Hepatocyte (in vitro differentiated cells): ENCODE measurements around the gene ZNF254. TPM values are rescaled to one million over a fixed set of nuclear protein-coding genes. Genes with fewer than 3 reads are reported as not detected.

Experiments used
- DNase-seq: peaks from one replicate; pipeline ENCODE4 v3.0.0-alpha.2; 2016; ENCODE audit warnings: low spot score
- H2AFZ ChIP-seq: fragments of 200-600 bp; sonication (generic); 2 replicates; pipeline ENCODE4 v1.6.0; 2016; ENCODE audit warnings: antibody characterized with exemption, mild to moderate bottlenecking
- H3K27ac ChIP-seq: fragments of 200-600 bp; sonication (generic); 2 replicates; pipeline ENCODE4 v1.5.1; 2016; ENCODE audit warnings: mild to moderate bottlenecking
- H3K27me3 ChIP-seq: fragments of 200-600 bp; sonication (generic); 2 replicates; pipeline ENCODE4 v1.6.1; 2016
- H3K36me3 ChIP-seq: fragments of 200-600 bp; sonication (generic); replicated peaks from 2 replicates; pipeline ENCODE4 v1.5.1; 2016; ENCODE audit warnings: low read depth; ENCODE audit not compliant: insufficient read depth
- H3K4me1 ChIP-seq: fragments of 200-600 bp; sonication (generic); 2 replicates; pipeline ENCODE4 v1.5.1; 2016; ENCODE audit warnings: mild to moderate bottlenecking, moderate library complexity; ENCODE audit not compliant: insufficient read depth
- H3K4me2 ChIP-seq: fragments of 200-600 bp; sonication (generic); 2 replicates; pipeline ENCODE4 v1.6.0; 2016
- H3K4me3 ChIP-seq: fragments of 200-600 bp; sonication (generic); 2 replicates; pipeline ENCODE4 v1.5.1; 2016; ENCODE audit warnings: mild to moderate bottlenecking
- H3K79me2 ChIP-seq: fragments of 200-600 bp; sonication (generic); 2 replicates; pipeline ENCODE4 v1.6.0; 2017; ENCODE audit warnings: mild to moderate bottlenecking
- H3K9me2 ChIP-seq: fragments of 200-600 bp; sonication (generic); replicated peaks from 2 replicates; pipeline ENCODE4 v1.6.0; 2017; ENCODE audit warnings: mild to moderate bottlenecking; ENCODE audit not compliant: insufficient read depth
- H3K9me3 ChIP-seq: fragments of 200-600 bp; sonication (generic); 2 replicates; pipeline ENCODE4 v1.5.1; 2016; ENCODE audit warnings: low read depth, mild to moderate bottlenecking
- H4K20me1 ChIP-seq: fragments of 200-600 bp; sonication (generic); 2 replicates; pipeline ENCODE4 v1.6.0; 2016; ENCODE audit warnings: mild to moderate bottlenecking; ENCODE audit not compliant: insufficient read depth, poor library complexity, severe bottlenecking
- CTCF ChIP-seq: fragments of 200-600 bp; sonication (generic); IDR thresholded peaks from 2 replicates; pipeline ENCODE4 v1.5.1; 2016; ENCODE audit warnings: antibody characterized with exemption, mild to moderate bottlenecking; ENCODE audit not compliant: poor library complexity
- EZH2 ChIP-seq: fragments of 200-600 bp; sonication (generic); IDR thresholded peaks from 2 replicates; pipeline ENCODE4 v1.6.1; 2016; ENCODE audit warnings: antibody characterized with exemption, mild to moderate bottlenecking, borderline replicate concordance
- EZH2phosphoT487 ChIP-seq: fragments of 200-600 bp; sonication (generic); IDR thresholded peaks from one replicate; pipeline ENCODE4 v1.6.1; 2018; ENCODE audit warnings: antibody characterized with exemption, mild to moderate bottlenecking, low read depth, moderate library complexity; ENCODE audit not compliant: unreplicated experiment, severe bottlenecking
- WGBS: methylation state at CpG from one replicate; pipeline ENCODE4 v1.1.6; 2016; ENCODE audit warnings: low lambda C conversion rate; ENCODE audit errors: missing lambda C conversion rate; 5-methylcytosine and 5-hydroxymethylcytosine counted together
- polyA plus RNA-seq: library from polyadenylated mRNA; unstranded; fragments of >200 nt; fragmentation: Nextera tagmentation; extraction: Ambion mirVana; gene quantifications from 2 replicates; pipeline ENCODE4 v1.2.1, GENCODE V29; 2016
- total RNA-seq: library from RNA; depleted of rRNA; stranded (reverse); fragments of >200 nt; gene quantifications from 2 replicates; pipeline ENCODE4 v1.2.3, GENCODE V29; 2014

The ZNF254 gene
- total and polyA plus RNA-seq, 2 experiments from 2014 or later, result 8.5 to 30.1 TPM

- no peaks in the 10 kb centered on the region for H3K9me2 ChIP-seq
- no peak overlapping the region for H3K4me3 ChIP-seq
- H3K4me1 ChIP-seq, result no peaks in the 10 kb centered on the region
- TF ChIP-seq EZH2phosphoT487, result no peak
- no peak for TF ChIP-seq EZH2
- TF ChIP-seq CTCF, result no peak
- no peak overlapping the region for H2AFZ ChIP-seq
- H3K4me2 ChIP-seq, result no peak overlapping the region
- H3K27ac ChIP-seq, result no peak overlapping the region
- no peaks in the 10 kb centered on the region for H3K9me3 ChIP-seq
- H3K27me3 ChIP-seq, result no peaks in the 10 kb centered on the region
- no peaks in the 10 kb centered on the region for H3K36me3 ChIP-seq
- peaks cover 3% of the 10 kb centered on the region for H3K79me2 ChIP-seq
- WGBS, result 95% methylated on average over 1 of the region's 1 CpG
- no peak for DNase-seq
- H4K20me1 ChIP-seq, result no peaks in the 10 kb centered on the region
Observed at GRCh38 chr19:24065865-24066604, 21.0 kb upstream of the ZNF254 start.

- Histone ChIP-seq H3K4me3 (no peak overlapping the region), H3K36me3 (no peaks in the 10 kb centered on the region), H4K20me1 (no peaks in the 10 kb centered on the region), H3K9me2 (no peaks in the 10 kb centered on the region), H3K4me2 (no peak overlapping the region), H3K27me3 (no peaks in the 10 kb centered on the region), H3K79me2 (peaks cover 3% of the 10 kb centered on the region), H3K27ac (no peak overlapping the region), H3K4me1 (no peaks in the 10 kb centered on the region), H3K9me3 (no peaks in the 10 kb centered on the region), H2AFZ (no peak overlapping the region)
- no peak for TF ChIP-seq EZH2phosphoT487
- TF ChIP-seq CTCF, result no peak
- no peak for TF ChIP-seq EZH2
- no peak for DNase-seq
- WGBS, result 97% methylated on average over 3 of the region's 3 CpGs
Observed at GRCh38 chr19:24069905-24070657, 16.9 kb upstream of the ZNF254 start.

- TF ChIP-seq CTCF (no peak), EZH2phosphoT487 (no peak), EZH2 (no peak)
- WGBS, result 100% methylated on average over 2 of the region's 2 CpGs
- Histone ChIP-seq H3K9me3 (no peaks in the 10 kb centered on the region), H2AFZ (no peak overlapping the region), H3K4me2 (no peak overlapping the region), H4K20me1 (no peaks in the 10 kb centered on the region), H3K27ac (no peak overlapping the region), H3K79me2 (peaks cover 3% of the 10 kb centered on the region), H3K4me1 (no peaks in the 10 kb centered on the region), H3K36me3 (no peaks in the 10 kb centered on the region), H3K9me2 (no peaks in the 10 kb centered on the region), H3K4me3 (no peak overlapping the region), H3K27me3 (no peaks in the 10 kb centered on the region)
- no peak for DNase-seq
Observed at GRCh38 chr19:24071078-24071477, 15.9 kb upstream of the ZNF254 start.
